NCI-H2227 (cell line): ENCODE data around the gene KREMEN1.
"Not testable (repeated sequence)": the region's sequence is repeated elsewhere in the genome, so short reads cannot be mapped to it uniquely, and the experiment has no call there.

Source experiments
- DNase-seq: peaks from one replicate; lab custom pipeline; 2025; ENCODE audit not compliant: unreplicated experiment; lab: John Stamatoyannopoulos, UW

KREMEN1 gene

GRCh38 chr22:29072979-29073617, at the start of gene KREMEN1:
Gene KREMEN1, plus strand, starts transcription at chr22:29073035. Its CDS starts 96 bp downstream, at chr22:29073131.
- no peak for DNase-seq

- DNase-seq = no peak
Observed at GRCh38 chr22:29023172-29023796, 49.6 kb upstream of the KREMEN1 start.

GRCh38 chr22:29026579-29026978, 46.3 kb upstream of the KREMEN1 start:
- no peak for DNase-seq

GRCh38 chr22:29028468-29028867, 44.4 kb upstream of the KREMEN1 start:
- no peak for DNase-seq

GRCh38 chr22:29029202-29030000, 43.4 kb upstream of the KREMEN1 start:
- DNase-seq = no peak

GRCh38 chr22:29030016-29030617, 42.7 kb upstream of the KREMEN1 start:
- no peak for DNase-seq

GRCh38 chr22:29030618-29031226, 42.1 kb upstream of the KREMEN1 start:
- DNase-seq = peak; percentile 56

- DNase-seq = no peak
Observed at GRCh38 chr22:29031227-29032011, 41.4 kb upstream of the KREMEN1 start.

- no peak for DNase-seq
Observed at GRCh38 chr22:29032014-29032475, 40.8 kb upstream of the KREMEN1 start.

GRCh38 chr22:29032584-29032983, 40.3 kb upstream of the KREMEN1 start:
- DNase-seq = no peak

GRCh38 chr22:29037340-29037932, 35.4 kb upstream of the KREMEN1 start:
- DNase-seq = no peak

GRCh38 chr22:29039148-29039547, 33.7 kb upstream of the KREMEN1 start:
- DNase-seq = no peak

- DNase-seq = not testable (repeated sequence)
Observed at GRCh38 chr22:29039684-29040083, 33.2 kb upstream of the KREMEN1 start.

GRCh38 chr22:29040385-29041275, 32.2 kb upstream of the KREMEN1 start:
- DNase-seq = peak; percentile 63

- DNase-seq = no peak
Observed at GRCh38 chr22:29041408-29041807, 31.4 kb upstream of the KREMEN1 start.

GRCh38 chr22:29043906-29044575, 28.8 kb upstream of the KREMEN1 start:
- peak; percentile 5 for DNase-seq

GRCh38 chr22:29044657-29045176, 28.1 kb upstream of the KREMEN1 start:
- no peak for DNase-seq
